HepG2 (cell line): ENCODE data around the gene VTN. TPM values are rescaled to one million over a fixed set of nuclear protein-coding genes. Genes with fewer than 3 reads are reported as not detected.

Experiments used
- ATF2 ChIP-seq: sonication (generic); formaldehyde crosslinking; IDR thresholded peaks from 2 replicates; pipeline ENCODE4 v1.4.0; 2020; ENCODE audit warnings: missing genetic modification reagents
- BCL3 ChIP-seq: sonication (generic); formaldehyde crosslinking; IDR thresholded peaks from 2 replicates; pipeline ENCODE4 v1.5.1; 2020; ENCODE audit warnings: mild to moderate bottlenecking, missing genetic modification reagents, moderate library complexity
- ERF ChIP-seq: IDR thresholded peaks from 2 replicates; pipeline ENCODE4 v1.6.1; 2018; ENCODE audit warnings: missing biosample characterization, missing genetic modification reagents
- GRHL1 ChIP-seq: sonication (generic); formaldehyde crosslinking; conservative IDR thresholded peaks from 2 replicates; pipeline ENCODE4 v1.8.0; 2022; ENCODE audit warnings: missing genetic modification reagents
- KDM5A ChIP-seq: fragments of 200-600 bp; sonication (generic); IDR thresholded peaks from 2 replicates; pipeline ENCODE4 v1.7.0; 2018; ENCODE audit warnings: antibody characterized with exemption, mild to moderate bottlenecking, low read length, borderline replicate concordance
- MLXIP ChIP-seq: sonication (generic); formaldehyde crosslinking; IDR thresholded peaks from 2 replicates; pipeline ENCODE4 v1.9.0; 2021; ENCODE audit warnings: missing genetic modification reagents, borderline replicate concordance
- NFIB ChIP-seq: sonication (generic); formaldehyde crosslinking; IDR thresholded peaks from 2 replicates; pipeline ENCODE4 v1.9.0; 2021; ENCODE audit warnings: missing genetic modification reagents, mild to moderate bottlenecking, borderline replicate concordance
- NFYC ChIP-seq: IDR thresholded peaks from 2 replicates; pipeline ENCODE4 v1.6.1; 2016; ENCODE audit warnings: missing genetic modification reagents, missing compliant biosample characterization
- SP140L ChIP-seq: sonication (generic); formaldehyde crosslinking; IDR thresholded peaks from 2 replicates; pipeline ENCODE4 v1.4.0; 2020; ENCODE audit warnings: missing genetic modification reagents, borderline replicate concordance
- SYNCRIP ChIP-seq: fragments of 200-400 bp; formaldehyde crosslinking; IDR thresholded peaks from 2 replicates; pipeline ENCODE4 v1.6.1; 2018; ENCODE audit warnings: mild to moderate bottlenecking, low read depth, low read length; ENCODE audit not compliant: insufficient read depth
- WIZ ChIP-seq: sonication (generic); formaldehyde crosslinking; IDR thresholded peaks from 2 replicates; pipeline ENCODE4 v1.5.1; 2020; ENCODE audit warnings: mild to moderate bottlenecking, missing genetic modification reagents
- ZNF331 ChIP-seq: sonication (generic); formaldehyde crosslinking; IDR thresholded peaks from 2 replicates; pipeline ENCODE4 v1.4.0; 2020; ENCODE audit warnings: missing genetic modification reagents
- ZNF468 ChIP-seq: sonication (generic); formaldehyde crosslinking; IDR thresholded peaks from 2 replicates; pipeline ENCODE4 v1.8.0; 2022; ENCODE audit warnings: mild to moderate bottlenecking, moderate library complexity, missing genetic modification reagents
- ZNF691 ChIP-seq: sonication (generic); formaldehyde crosslinking; IDR thresholded peaks from 2 replicates; pipeline ENCODE4 v1.4.0; 2020; ENCODE audit warnings: missing genetic modification reagents, low read depth, mild to moderate bottlenecking, borderline replicate concordance
- ZNF781 ChIP-seq: sonication (generic); formaldehyde crosslinking; IDR thresholded peaks from 2 replicates; pipeline ENCODE4 v1.5.1; 2020; ENCODE audit warnings: borderline replicate concordance, mild to moderate bottlenecking, missing genetic modification reagents; ENCODE audit errors: not compliant biosample characterization
- ZNF839 ChIP-seq: sonication (generic); formaldehyde crosslinking; IDR thresholded peaks from 2 replicates; pipeline ENCODE4 v1.4.0; 2020; ENCODE audit warnings: missing genetic modification reagents, mild to moderate bottlenecking, borderline replicate concordance
- ZNF891 ChIP-seq: sonication (generic); formaldehyde crosslinking; IDR thresholded peaks from 2 replicates; pipeline ENCODE4 v1.5.0; 2020; ENCODE audit warnings: mild to moderate bottlenecking, missing genetic modification reagents
- polyA plus RNA-seq, 8 experiments: library from polyadenylated mRNA; depleted of rRNA in 3 of 8; stranded (reverse) in 7 of 8; unstranded in 1 of 8; fragments of >200 nt; fragmentation: Illumina TruSeq in 4 of 8; extraction: Trizol in 4 of 8; gene quantifications; 2 replicates each; pipeline versions ENCODE4 v1.2.1 to v1.2.3, GENCODE V29; 2011 to 2016; ENCODE audit warnings: low read depth in 4 of 8, missing spikeins in 1 of 8, mixed read lengths in 1 of 8; ENCODE audit not compliant: insufficient read depth in 1 of 8
- total RNA-seq, 5 experiments: library from RNA; depleted of rRNA; stranded (reverse); fragments of >200 nt; fragmentation: Illumina TruSeq; extraction: Trizol; gene quantifications; 2 replicates each; pipeline ENCODE4 v1.2.3, GENCODE V29; 2016; ENCODE audit warnings: low read depth in 1 of 5
- TF ChIP-seq, protein P1 (sequence below): sonication (generic); formaldehyde crosslinking; IDR thresholded peaks from 2 replicates; pipeline ENCODE4 v1.8.0; 2023; ENCODE audit warnings: mild to moderate bottlenecking, missing genetic modification reagents

Gene VTN
- total and polyA plus RNA-seq, 2 of the 13 experiments (the other 11 are each of a cell fraction or from before 2014, with no cell fraction given): 108 to 131 TPM

DNA sequence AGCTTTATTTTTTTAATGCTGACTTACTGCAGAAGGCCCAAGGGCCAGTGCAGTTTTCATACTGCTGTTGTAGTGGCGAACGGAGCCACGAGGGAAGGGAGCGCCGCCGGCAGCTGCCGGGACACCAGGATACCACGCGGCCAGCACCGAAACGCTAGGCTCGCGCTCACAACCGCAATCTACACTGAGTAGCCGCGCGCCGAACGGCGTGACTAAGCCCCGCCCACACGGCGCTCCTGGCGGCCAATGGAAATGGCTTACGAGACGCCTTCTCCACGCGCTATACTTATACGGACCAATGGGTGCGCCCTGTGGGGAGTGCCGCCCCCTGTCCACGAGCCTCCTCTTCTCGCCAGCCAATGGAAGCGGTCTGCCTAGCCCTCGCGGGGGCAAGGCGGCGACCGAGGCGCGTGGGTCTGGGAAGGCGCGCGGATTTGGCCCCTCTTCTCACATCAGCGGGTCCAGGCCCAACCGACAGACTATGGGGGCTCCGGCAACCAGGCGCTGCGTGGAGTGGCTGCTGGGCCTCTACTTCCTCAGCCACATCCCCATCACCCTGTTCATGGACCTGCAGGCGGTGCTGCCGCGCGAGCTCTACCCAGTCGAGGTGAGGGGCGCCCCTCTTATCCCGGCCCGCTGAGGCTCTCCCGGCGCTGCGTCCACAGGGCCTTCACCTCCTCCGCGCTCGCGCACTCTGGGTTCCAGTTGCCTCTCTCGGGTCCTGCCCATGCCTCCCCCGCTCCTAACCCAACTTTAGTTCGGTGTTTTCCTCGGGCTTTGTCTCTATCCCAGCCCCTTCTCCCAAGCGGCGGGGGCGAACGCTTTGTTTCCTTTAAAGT lies 51.1 kb downstream of the VTN start, which contains the start of gene TMEM97 (continued):
- TF ChIP-seq ZNF331 (CRISPR knock-in tag) (no peak), ZNF691 (CRISPR knock-in tag) (peak; percentile 77; the same call in 1 of the 2 replicates), ERF (CRISPR knock-in tag) (peak; percentile 46; the same call in 1 of the 2 replicates), WIZ (no peak; the same call in 1 of the 2 replicates), BCL3 (peak; percentile 31; the same call in 1 of the 2 replicates), NFIB (CRISPR knock-in tag) (no peak), SYNCRIP (no peak), ATF2 (CRISPR knock-in tag) (0 out of 2 replicates have a peak, but pooled peaks have one; percentile 5), SP140L (no peak), KDM5A (peak; percentile 55; the same call in 1 of the 2 replicates), NFYC (CRISPR knock-in tag) (peak; percentile 96), ZNF781 (CRISPR knock-in tag) (no peak), ZNF468 (CRISPR knock-in tag) (peak; percentile 94), ZNF891 (CRISPR knock-in tag) (peak; percentile 91), ZNF839 (CRISPR knock-in tag) (no peak), GRHL1 (CRISPR knock-in tag) (no peak), MLXIP (CRISPR knock-in tag) (peak; percentile 75; the same call in 1 of the 2 replicates)
- TF ChIP-seq, protein P1, sequence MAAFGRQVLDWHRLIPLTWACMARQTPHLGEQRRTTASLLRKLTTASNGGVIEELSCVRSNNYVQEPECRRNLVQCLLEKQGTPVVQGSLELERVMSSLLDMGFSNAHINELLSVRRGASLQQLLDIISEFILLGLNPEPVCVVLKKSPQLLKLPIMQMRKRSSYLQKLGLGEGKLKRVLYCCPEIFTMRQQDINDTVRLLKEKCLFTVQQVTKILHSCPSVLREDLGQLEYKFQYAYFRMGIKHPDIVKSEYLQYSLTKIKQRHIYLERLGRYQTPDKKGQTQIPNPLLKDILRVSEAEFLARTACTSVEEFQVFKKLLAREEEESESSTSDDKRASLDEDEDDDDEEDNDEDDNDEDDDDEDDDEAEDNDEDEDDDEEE (CRISPR knock-in tag): peak; percentile 73; the same call in 1 of the 2 replicates
